H54 (cell line): Measurements from ENCODE around the gene MRGPRE.

Source experiments
- DNase-seq: peaks from one replicate; pipeline ENCODE4 v3.0.0; 2011; ENCODE audit warnings: low spot score, mixed read lengths; ENCODE audit not compliant: insufficient read length
- FAIRE-seq: peaks from 3 replicates; lab custom pipeline; 2011; peaks lifted over from hg19 to GRCh38; lab: Jason Lieb, UNC
- POLR2A ChIP-seq: IDR thresholded peaks from 2 replicates; pipeline ENCODE4 v1.6.1; 2011; ENCODE audit warnings: low read depth, mild to moderate bottlenecking, low read length

MRGPRE gene

DNA sequence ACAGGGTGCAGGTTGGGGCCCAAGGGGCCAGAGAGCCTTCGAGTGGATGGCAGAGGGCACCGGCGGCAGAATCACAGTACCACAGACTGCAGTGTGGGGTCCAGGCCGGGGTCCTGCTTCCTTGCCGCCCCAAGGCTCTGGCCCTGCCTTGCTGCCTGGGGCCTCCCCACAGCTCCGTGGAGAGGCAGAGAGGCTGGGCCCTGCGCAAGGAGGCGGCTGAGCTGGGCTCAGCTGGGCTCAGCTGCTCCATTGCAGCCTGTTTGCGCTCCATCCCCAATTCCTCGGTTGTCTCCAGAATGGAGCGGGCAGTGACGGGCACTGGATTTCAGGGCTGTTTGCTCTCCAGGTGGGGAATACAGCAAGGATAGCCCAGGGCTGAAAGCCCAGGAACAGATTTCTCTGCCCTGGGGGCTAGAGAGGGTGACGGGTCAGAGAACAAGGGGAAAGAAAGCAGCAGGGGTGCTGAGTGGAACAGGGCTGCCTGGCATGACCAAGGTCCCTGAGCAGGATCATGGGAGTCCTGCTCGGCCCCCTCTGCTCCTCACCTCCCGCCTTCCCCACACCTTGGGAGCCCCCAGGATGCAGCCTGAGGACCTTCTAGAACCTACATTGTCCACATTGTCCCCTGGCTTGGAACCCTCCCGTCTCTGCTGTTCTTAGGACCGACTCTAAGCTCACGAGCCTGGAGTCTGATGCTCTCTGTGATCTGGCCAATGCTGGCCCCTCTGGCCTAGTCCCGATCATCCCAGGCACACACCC is 32.5 kb downstream of the MRGPRE start:
- DNase-seq (no peak), FAIRE-seq (no peak)
- no peak for TF ChIP-seq POLR2A

- DNase-seq, result no peak
- no peak for FAIRE-seq
- TF ChIP-seq POLR2A, result no peak
Measured at GRCh38 chr11:3198815-3199214, 33.4 kb downstream of the MRGPRE start.

DNA sequence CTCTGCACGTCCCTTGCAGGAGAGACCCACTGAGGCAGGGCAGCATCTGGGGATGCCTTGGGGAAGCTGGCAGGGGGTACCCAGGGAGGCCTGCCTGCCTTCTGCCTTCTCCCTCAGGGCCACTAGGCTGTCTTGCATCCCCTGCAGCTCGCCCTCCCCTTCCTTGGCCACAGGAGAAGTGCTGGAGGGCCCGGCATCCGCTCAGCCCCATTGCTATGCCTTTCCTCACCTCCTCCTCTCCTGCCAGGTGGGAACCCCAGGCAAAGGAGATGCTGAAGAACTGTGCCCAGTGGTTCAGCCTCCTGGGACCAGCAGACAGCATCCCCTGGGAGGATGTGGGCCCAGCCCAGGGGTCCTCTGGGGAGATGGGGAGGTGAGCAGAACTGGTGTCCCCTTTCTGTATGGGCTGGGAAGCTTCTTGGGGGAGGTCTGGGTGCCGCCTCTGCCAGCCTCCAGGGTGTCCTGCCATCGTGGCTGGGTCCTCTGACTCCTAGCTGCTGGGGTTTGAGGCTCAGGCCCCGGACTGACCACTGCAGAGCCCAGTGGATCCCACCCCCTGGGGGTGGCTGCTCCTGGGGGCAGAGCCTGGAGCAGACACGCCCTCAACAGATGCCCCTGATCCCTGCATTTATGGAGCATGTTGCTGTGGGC is 34.2 kb downstream of the MRGPRE start:
- FAIRE-seq (no peak), DNase-seq (no peak)
- no peak for TF ChIP-seq POLR2A

DNA sequence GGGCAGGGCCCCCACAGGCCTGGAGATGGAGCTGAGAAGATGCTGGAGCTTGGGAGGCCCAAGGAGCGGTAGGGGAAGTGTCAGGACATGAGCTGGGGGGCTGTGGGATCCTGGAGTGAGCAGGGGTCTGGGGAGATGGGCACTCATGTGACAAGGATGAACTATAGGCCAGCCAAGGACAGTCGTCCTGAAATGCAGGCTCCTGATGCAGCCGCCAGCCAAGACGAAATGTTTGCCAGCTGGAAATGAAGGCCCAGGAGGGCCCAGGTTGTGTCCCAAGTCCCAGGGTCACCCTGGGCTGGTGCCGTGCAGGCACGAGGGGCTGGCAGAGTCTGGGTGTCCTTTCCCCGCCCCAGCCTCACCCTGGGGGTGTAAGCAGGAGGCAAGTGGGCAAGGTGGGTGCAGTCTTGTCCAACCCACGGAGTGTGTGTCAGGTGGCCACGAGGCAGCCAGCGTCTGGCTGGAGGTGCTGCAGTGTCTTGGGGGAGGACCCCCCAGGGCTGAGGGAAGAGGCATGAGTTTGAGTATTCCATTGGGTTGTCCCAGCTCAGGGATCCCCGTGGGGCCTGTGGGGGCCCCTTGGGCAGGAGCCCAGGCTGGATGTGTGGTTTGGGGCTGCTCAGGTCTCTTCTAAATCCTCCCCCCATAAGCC is 35.0 kb downstream of the MRGPRE start:
- no peak for TF ChIP-seq POLR2A
- no peak for DNase-seq
- FAIRE-seq, result no peak

DNA sequence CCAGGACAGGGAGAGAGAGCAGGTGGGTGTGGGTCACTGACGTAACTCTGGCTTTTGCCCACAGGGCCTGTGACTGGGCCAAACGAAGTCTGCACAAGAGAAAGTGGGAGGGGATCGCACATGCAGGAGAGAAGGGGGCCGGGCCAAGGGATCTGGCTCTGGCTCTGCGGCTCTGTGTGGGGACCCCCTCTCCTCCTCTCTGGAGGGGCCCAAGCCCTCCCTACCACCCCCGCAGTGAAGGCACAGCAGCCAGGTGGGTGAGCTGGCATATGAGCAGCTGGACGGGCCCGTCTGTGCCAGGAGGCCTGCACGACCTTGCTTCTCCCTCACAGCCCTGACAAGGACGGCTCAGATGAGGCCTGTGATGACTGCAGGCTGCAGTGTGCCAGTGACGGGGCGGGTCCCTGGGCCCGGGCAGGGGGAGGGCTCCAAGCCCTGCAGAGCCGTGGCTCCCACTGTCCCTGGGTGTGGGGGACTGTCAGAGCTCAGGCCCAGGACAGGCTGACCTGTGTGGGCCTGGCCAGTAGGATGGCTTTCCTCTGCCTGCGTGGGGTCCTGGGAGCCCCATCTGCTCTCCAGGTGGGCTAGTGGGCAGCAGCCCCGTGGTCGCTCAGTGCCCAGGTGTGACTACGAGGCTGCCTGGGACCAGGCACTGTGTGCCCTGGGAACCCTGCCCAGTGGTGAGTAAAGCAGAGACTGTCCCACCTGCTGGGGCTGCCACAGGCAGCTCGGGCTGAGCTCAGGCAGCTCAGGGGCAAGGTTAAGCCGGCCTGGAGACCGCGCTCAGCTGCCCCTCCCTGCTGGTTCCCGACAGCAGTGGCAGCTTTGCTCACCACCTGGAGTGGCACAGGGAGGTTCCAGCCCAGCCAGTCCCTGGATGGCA is 35.8 kb downstream of the MRGPRE start:
- FAIRE-seq, result no peak
- no peak for DNase-seq
- TF ChIP-seq POLR2A, result no peak

DNA sequence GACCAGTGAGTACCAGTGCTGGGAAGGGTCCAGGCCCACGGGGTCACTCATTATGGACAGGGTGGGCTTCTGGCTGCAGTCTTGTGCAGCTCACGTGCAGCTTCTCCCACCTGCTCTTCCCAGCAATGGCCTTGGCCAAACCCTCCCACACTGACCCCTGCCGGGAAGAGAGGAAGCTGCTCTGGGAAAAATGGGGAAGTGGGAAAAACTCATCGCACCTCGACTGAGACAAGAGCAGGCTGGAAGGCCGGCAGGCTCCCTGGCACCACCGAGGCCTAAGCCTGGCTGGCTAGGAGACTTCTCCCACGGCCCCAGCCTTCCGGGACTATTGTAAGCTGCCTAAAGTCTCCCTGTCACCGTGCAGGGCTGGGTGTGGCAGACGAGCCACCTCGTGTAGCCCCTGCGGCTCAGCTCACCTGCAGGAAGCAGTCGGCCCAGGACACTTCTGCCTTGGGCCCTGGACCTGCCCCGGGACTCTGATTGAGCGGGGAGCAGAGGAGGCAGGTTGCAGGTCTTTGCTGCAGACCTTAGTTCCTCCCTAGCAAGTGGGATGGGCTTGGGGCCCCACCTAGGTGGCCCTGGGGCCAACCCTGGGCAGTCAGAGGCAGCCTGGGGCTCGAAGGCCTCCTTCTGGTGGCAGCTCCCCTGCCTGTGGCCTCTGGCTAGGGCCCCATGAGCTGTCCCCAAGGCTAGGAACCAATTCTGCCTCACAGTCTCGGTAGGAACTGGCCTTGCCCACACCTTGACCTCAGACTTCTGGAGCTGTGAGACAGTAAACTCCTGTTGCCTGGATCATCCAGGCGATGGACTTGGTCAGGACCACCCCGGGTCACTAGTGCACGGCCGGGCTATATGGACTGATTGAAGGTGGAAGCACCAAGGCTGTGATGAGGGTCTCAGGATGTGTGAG is 36.7 kb downstream of the MRGPRE start:
- no peak for DNase-seq
- FAIRE-seq, result no peak
- TF ChIP-seq POLR2A, result no peak

DNA sequence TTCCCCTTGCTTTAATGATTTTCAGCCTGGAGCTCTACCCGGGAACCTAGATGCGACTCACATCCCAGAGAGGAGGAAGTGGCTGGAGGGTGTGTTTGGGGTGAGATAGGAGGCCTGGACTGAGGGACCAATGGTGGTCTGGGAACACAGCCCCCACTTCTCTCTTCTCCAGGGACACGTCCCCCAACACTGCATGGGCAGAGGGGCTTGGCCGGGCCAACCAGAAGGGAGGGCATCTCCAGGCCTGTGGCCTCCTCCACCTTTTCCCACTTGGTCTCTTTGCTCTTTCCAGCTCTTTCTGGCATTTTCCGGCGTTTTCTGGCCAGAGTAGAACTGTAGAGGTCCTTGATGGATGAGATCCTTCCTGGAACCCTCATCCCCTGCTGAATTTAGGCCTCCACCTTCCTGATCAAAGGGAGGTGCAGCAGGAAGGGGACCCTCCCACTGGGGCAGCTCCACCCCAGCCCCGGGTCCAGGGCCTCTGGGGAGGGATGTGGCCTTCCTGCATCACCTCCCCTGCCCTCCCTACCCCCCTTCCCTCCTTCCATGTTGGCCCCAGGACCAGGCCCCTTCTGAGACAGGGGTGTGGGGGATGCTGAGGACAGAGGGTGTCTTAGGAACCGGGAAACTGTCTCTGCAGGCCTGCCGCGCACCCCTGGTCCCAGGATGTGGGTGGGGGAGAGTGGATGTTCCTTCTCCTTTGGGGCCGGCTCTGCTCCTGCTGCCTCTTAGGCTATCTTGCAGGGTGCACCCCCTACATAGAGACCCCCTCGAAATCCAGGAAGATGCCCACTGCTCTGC is 38.0 kb downstream of the MRGPRE start:
- FAIRE-seq (no peak), DNase-seq (no peak)
- no peak for TF ChIP-seq POLR2A

DNA sequence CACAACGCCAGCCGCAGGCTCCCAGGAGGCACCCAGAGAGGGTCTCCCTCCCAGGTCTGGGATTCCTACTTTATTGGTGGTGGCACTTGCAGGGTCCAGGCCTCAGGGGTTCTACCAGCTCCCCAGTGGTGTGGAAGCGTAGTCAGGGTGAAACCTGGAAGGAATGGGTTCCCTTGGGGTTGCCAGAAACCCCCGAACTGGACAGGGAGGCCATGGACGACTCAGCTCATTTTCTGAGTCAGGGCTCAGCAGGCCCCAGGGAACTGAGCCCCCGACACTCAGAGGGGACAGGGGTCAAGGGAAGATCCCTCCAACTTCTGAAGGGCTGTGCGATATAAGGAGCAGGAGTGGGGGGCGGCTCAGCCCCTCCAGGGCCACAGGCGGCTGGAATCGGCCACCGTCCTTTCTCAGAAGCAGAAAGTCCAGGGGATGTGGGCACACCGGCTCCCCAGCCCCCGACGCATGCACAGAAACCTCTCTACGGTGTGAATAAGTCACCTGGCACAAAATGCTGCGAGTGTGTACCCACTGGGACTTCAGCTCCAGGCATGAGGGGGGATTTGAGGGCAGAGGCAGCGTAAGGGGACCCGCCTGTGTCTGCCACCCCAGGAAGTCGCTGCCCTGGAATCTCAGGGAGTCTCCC is 38.7 kb downstream of the MRGPRE start:
- no peak for FAIRE-seq
- DNase-seq, result no peak
- no peak for TF ChIP-seq POLR2A

DNA sequence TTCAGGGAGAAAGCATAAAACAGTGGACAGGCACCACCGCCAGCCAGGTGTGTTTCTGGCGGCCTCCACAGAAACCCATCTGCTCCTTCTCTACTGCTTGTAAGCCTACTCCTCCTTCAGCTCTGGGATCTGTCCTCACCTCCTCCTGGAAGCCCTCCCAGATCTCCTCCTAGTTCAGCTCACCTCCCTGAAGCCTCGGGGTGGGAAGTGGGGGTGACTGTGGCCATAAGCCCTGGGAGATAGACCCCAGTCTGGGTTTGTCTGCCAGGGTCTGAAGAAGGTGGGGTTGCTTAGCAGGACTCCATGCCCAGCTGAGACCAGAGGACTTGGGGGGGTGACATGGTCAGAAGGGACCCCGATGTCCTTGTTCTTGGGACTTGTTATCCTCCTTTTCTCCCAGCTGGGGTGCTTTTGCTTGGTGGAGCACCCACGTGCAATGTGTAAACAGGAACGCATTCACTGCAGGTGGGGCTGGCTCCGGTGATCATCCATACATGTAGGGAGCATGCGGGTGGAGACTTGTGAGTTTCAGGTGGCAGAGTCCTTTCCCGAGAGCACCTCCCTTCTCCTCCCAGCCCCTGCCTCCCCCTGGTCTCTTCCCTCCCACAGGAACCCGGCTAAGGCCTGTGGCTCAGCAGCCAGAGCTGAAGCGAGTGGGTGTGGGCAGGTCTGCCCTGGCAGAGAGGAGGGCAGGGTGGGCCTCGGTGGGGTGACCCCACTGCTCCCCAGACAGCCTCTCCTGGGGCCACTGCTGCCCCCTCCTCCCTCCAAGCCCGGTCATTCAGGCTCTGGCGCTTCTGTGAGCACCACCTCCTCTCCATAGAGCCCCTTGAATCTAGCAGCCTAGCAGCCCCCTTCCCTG is 39.5 kb downstream of the MRGPRE start:
- no peak for FAIRE-seq
- no peak for TF ChIP-seq POLR2A
- no peak for DNase-seq

GRCh38 chr11:3191586-3192324 is 40.5 kb downstream of the MRGPRE start:
- no peak for TF ChIP-seq POLR2A
- no peak for DNase-seq
- FAIRE-seq, result no peak
